ENCODE data around the gene APLP1.

The APLP1 gene

DNA sequence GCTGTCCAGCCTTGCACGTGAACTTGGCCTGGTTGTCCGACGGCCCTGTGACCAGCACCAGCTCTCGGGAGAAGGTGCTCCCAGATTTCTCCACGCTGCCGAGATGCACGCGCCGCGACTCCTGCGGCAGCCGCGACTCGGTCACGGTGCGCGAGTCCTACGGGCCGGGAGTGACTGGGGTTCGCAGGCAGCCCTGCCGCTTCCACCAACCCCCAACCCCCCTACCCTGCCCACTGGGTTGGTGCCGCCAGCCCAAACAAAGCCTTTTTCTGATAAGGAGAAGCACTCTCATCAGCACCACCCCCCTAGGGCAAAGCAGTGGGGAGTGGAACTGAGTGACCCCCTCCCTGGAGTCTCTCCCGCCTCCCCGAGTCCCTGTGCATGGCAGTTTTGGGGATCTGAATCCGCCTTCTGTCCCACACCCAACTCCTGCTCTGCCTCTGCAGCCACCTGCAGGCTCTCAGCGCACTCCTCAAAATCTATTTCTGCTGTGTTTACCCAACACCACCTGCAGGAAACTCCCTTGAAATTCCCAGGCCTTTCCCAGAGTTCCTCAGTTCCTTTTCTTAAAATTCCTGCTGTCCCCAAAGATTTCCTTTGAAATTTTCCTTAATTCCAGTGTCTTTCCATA is 22.2 kb upstream of the APLP1 start:
- H3K36me3 ChIP-seq (ENCODE audit: control insufficient read depth in 4 of 4, insufficient read depth in 4 of 4, low read length in 3 of 4): no peaks in the 10 kb centered on the region
- ChIA-PET POLR2A (no interaction called here), CTCF (no interaction called here)
- WGBS (ENCODE audit: insufficient coverage): 2% methylated on average over 21 of the region's 26 CpGs
- H3K4me3 ChIP-seq (ENCODE audit: control insufficient read depth in 1 of 7, extremely low read depth in 1 of 7, insufficient read depth in 4 of 7, low read depth in 2 of 7, low read length in 6 of 7): peak overlapping the region in 2 of 7 experiments; percentile 19 to 35
- peaks cover 0 to 9% (median 6%) of the 10 kb centered on the region in 4 experiments for H3K4me1 ChIP-seq (ENCODE audit: control extremely low read depth in 1 of 4, control insufficient read depth in 4 of 4, insufficient read depth in 4 of 4, low read length in 3 of 4)
- H3K9me3 ChIP-seq (ENCODE audit: control extremely low read depth in 1 of 5, control insufficient read depth in 4 of 5, insufficient read depth in 2 of 5, low read depth in 1 of 5, low read length in 4 of 5): peaks cover 0 to 5% (median 0%) of the 10 kb centered on the region in 5 experiments
- H3K27me3 ChIP-seq (replicated peaks in 2 of 5; ENCODE audit: control insufficient read depth in 4 of 5, insufficient read depth in 5 of 5, low read length in 4 of 5): peaks cover 4 to 95% (median 42%) of the 10 kb centered on the region in 5 experiments
- no peak overlapping the region for H3K27ac ChIP-seq (ENCODE audit: insufficient read depth in 1 of 2, low read depth in 1 of 2, low read length in 2 of 2, poor library complexity in 1 of 2, severe bottlenecking in 2 of 2)
- DNase-seq: peak in 1 of 3 donors; percentile 25

- no peak overlapping the region for H3K4me3 ChIP-seq (ENCODE audit: control insufficient read depth in 1 of 7, extremely low read depth in 1 of 7, insufficient read depth in 4 of 7, low read depth in 2 of 7, low read length in 6 of 7)
These were observed 20.5 kb upstream of the APLP1 start for GRCh38 chr19:35847911-35848310.

GRCh38 chr19:35848486-35848885 is 19.9 kb upstream of the APLP1 start:
- POLR2A ChIA-PET: no interaction called here
- CTCF ChIA-PET: no interaction called here
- no peak for DNase-seq
- no peak overlapping the region for H3K27ac ChIP-seq (ENCODE audit: insufficient read depth in 1 of 2, low read depth in 1 of 2, low read length in 2 of 2, poor library complexity in 1 of 2, severe bottlenecking in 2 of 2)
- 67% methylated on average over 1 of the region's 8 CpGs for WGBS (ENCODE audit: insufficient coverage)
- peaks cover 0 to 9% (median 6%) of the 10 kb centered on the region in 4 experiments for H3K4me1 ChIP-seq (ENCODE audit: control extremely low read depth in 1 of 4, control insufficient read depth in 4 of 4, insufficient read depth in 4 of 4, low read length in 3 of 4)
- peaks cover 4 to 96% (median 37%) of the 10 kb centered on the region in 5 experiments for H3K27me3 ChIP-seq (replicated peaks in 2 of 5; ENCODE audit: control insufficient read depth in 4 of 5, insufficient read depth in 5 of 5, low read length in 4 of 5)
- H3K9me3 ChIP-seq (ENCODE audit: control extremely low read depth in 1 of 5, control insufficient read depth in 4 of 5, insufficient read depth in 2 of 5, low read depth in 1 of 5, low read length in 4 of 5): no peaks in the 10 kb centered on the region
- no peaks in the 10 kb centered on the region for H3K36me3 ChIP-seq (ENCODE audit: control insufficient read depth in 4 of 4, insufficient read depth in 4 of 4, low read length in 3 of 4)
- H3K4me3 ChIP-seq (ENCODE audit: control insufficient read depth in 1 of 7, extremely low read depth in 1 of 7, insufficient read depth in 4 of 7, low read depth in 2 of 7, low read length in 6 of 7): no peak overlapping the region

More at GRCh38 chr19:35847911-35848310, 20.5 kb upstream of the APLP1 start:
- ChIA-PET CTCF (no interaction called here), POLR2A (no interaction called here)
- 85% methylated on average over 8 of the region's 8 CpGs for WGBS (ENCODE audit: insufficient coverage)
- Histone ChIP-seq H3K27ac (ENCODE audit: insufficient read depth in 1 of 2, low read depth in 1 of 2, low read length in 2 of 2, poor library complexity in 1 of 2, severe bottlenecking in 2 of 2) (no peak overlapping the region), H3K4me1 (ENCODE audit: control extremely low read depth in 1 of 4, control insufficient read depth in 4 of 4, insufficient read depth in 4 of 4, low read length in 3 of 4) (peaks cover 0 to 9% (median 6%) of the 10 kb centered on the region in 4 experiments), H3K9me3 (ENCODE audit: control extremely low read depth in 1 of 5, control insufficient read depth in 4 of 5, insufficient read depth in 2 of 5, low read depth in 1 of 5, low read length in 4 of 5) (no peaks in the 10 kb centered on the region), H3K27me3 (replicated peaks in 2 of 5; ENCODE audit: control insufficient read depth in 4 of 5, insufficient read depth in 5 of 5, low read length in 4 of 5) (peaks cover 4 to 96% (median 42%) of the 10 kb centered on the region in 5 experiments), H3K36me3 (ENCODE audit: control insufficient read depth in 4 of 4, insufficient read depth in 4 of 4, low read length in 3 of 4) (no peaks in the 10 kb centered on the region)
- no peak for DNase-seq

- Histone ChIP-seq H3K27me3 (replicated peaks in 2 of 5; ENCODE audit: control insufficient read depth in 4 of 5, insufficient read depth in 5 of 5, low read length in 4 of 5) (peaks cover 4 to 92% (median 32%) of the 10 kb centered on the region in 5 experiments), H3K4me1 (ENCODE audit: control extremely low read depth in 1 of 4, control insufficient read depth in 4 of 4, insufficient read depth in 4 of 4, low read length in 3 of 4) (peaks cover 0 to 9% (median 6%) of the 10 kb centered on the region in 4 experiments), H3K4me3 (ENCODE audit: control insufficient read depth in 1 of 7, extremely low read depth in 1 of 7, insufficient read depth in 4 of 7, low read depth in 2 of 7, low read length in 6 of 7) (no peak overlapping the region), H3K27ac (ENCODE audit: insufficient read depth in 1 of 2, low read depth in 1 of 2, low read length in 2 of 2, poor library complexity in 1 of 2, severe bottlenecking in 2 of 2) (no peak overlapping the region), H3K9me3 (ENCODE audit: control extremely low read depth in 1 of 5, control insufficient read depth in 4 of 5, insufficient read depth in 2 of 5, low read depth in 1 of 5, low read length in 4 of 5) (no peaks in the 10 kb centered on the region), H3K36me3 (ENCODE audit: control insufficient read depth in 4 of 4, insufficient read depth in 4 of 4, low read length in 3 of 4) (no peaks in the 10 kb centered on the region)
- ChIA-PET POLR2A (no interaction called here), CTCF (no interaction called here)
- no peak for DNase-seq
- 93% methylated on average over 14 of the region's 18 CpGs for WGBS (ENCODE audit: insufficient coverage)
These were observed 19.4 kb upstream of the APLP1 start for GRCh38 chr19:35848919-35849505.

DNA sequence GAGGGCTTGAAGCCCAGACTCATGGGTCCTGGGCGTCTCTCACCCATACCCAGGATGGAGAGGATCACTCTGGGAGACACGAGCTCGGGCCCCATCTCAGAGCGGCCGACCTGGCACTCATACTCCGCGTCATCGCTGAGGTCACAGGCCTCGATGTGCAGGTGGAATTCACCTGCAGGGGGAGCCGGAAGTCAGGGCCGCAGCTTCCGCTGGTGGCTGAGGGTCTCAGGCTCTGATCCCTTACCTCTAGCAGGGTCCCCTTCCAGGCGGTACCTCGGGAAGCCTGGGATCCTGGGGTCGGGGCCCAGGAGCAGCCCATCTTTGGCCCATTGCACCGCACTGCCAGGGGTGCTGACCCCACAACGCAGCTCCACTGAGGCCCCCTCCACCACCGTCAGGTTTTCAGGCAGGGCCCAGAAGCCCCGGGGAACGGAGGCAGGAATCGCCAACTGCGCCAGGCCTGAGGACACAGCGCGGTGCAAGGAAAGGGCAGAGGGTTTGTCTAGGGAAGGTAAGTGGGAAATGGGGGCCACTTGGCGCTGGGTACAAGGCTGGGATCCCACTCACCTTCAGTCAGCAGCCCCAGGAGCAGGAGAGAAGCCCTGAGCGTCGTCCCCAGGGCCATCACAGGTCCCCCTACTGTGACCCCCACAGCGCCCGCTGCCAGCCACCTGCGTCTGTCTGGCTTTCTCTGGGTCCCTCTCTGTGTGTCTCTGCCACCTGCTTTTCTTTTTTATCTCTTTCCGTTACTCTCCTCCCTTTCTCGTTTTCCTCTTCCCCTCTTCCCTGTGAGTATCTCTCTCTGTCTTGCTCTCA is 17.0 kb upstream of the APLP1 start:
- Histone ChIP-seq H3K27ac (ENCODE audit: insufficient read depth in 1 of 2, low read depth in 1 of 2, low read length in 2 of 2, poor library complexity in 1 of 2, severe bottlenecking in 2 of 2) (no peak overlapping the region), H3K27me3 (replicated peaks in 2 of 5; ENCODE audit: control insufficient read depth in 4 of 5, insufficient read depth in 5 of 5, low read length in 4 of 5) (peaks cover 4 to 89% (median 27%) of the 10 kb centered on the region in 5 experiments), H3K4me1 (ENCODE audit: control extremely low read depth in 1 of 4, control insufficient read depth in 4 of 4, insufficient read depth in 4 of 4, low read length in 3 of 4) (peaks cover 0 to 7% (median 5%) of the 10 kb centered on the region in 4 experiments), H3K4me3 (ENCODE audit: control insufficient read depth in 1 of 7, extremely low read depth in 1 of 7, insufficient read depth in 4 of 7, low read depth in 2 of 7, low read length in 6 of 7) (no peak overlapping the region), H3K36me3 (ENCODE audit: control insufficient read depth in 4 of 4, insufficient read depth in 4 of 4, low read length in 3 of 4) (no peaks in the 10 kb centered on the region), H3K9me3 (ENCODE audit: control extremely low read depth in 1 of 5, control insufficient read depth in 4 of 5, insufficient read depth in 2 of 5, low read depth in 1 of 5, low read length in 4 of 5) (no peaks in the 10 kb centered on the region)
- POLR2A ChIA-PET: no interaction called here
- WGBS (ENCODE audit: insufficient coverage): 39% methylated on average over 25 of the region's 32 CpGs
- DNase-seq: no peak
- CTCF ChIA-PET: no interaction called here

GRCh38 chr19:35852029-35852780 is 16.2 kb upstream of the APLP1 start, which contains the start of gene NPHS1:
Gene NPHS1 (minus strand): TSS chr19:35852504. CDS start chr19:35851837, 667 bp downstream.
- Histone ChIP-seq H3K4me1 (ENCODE audit: control extremely low read depth in 1 of 4, control insufficient read depth in 4 of 4, insufficient read depth in 4 of 4, low read length in 3 of 4) (peaks cover 0 to 15% (median 12%) of the 10 kb centered on the region in 4 experiments), H3K36me3 (ENCODE audit: control insufficient read depth in 4 of 4, insufficient read depth in 4 of 4, low read length in 3 of 4) (no peaks in the 10 kb centered on the region), H3K27me3 (replicated peaks in 2 of 5; ENCODE audit: control insufficient read depth in 4 of 5, insufficient read depth in 5 of 5, low read length in 4 of 5) (peaks cover 0 to 91% (median 24%) of the 10 kb centered on the region in 5 experiments), H3K9me3 (ENCODE audit: control extremely low read depth in 1 of 5, control insufficient read depth in 4 of 5, insufficient read depth in 2 of 5, low read depth in 1 of 5, low read length in 4 of 5) (no peaks in the 10 kb centered on the region), H3K27ac (ENCODE audit: insufficient read depth in 1 of 2, low read depth in 1 of 2, low read length in 2 of 2, poor library complexity in 1 of 2, severe bottlenecking in 2 of 2) (no peak within 1 kb of the TSS), H3K4me3 (ENCODE audit: control insufficient read depth in 1 of 7, extremely low read depth in 1 of 7, insufficient read depth in 4 of 7, low read depth in 2 of 7, low read length in 6 of 7) (no peak within 1 kb of the TSS)
- 82% methylated on average over 9 of the region's 9 CpGs for WGBS (ENCODE audit: insufficient coverage)
- ChIA-PET CTCF (no interaction called here), POLR2A (no interaction called here)
- no peak for DNase-seq
